Measurements from ENCODE around the gene LRP5.
"Not testable (repeated sequence)": the region's sequence is repeated elsewhere in the genome, so short reads cannot be mapped to it uniquely, and the experiment has no call there.

LRP5 gene

GRCh38 chr11:68338051-68338780 lies 25.8 kb downstream of the LRP5 start:
- no peak for DNase-seq
- Mint-ChIP-seq H3K9me3 (no peaks in the 10 kb centered on the region), H3K4me1 (ENCODE audit: low read depth) (peaks cover 45% of the 10 kb centered on the region), H3K4me3 (no peak overlapping the region), H3K27me3 (no peaks in the 10 kb centered on the region), H3K36me3 (ENCODE audit: low read depth) (no peaks in the 10 kb centered on the region), H3K27ac (no peak overlapping the region)

GRCh38 chr11:68340003-68340767 lies 27.8 kb downstream of the LRP5 start:
- peaks cover 45% of the 10 kb centered on the region for H3K4me1 Mint-ChIP-seq (ENCODE audit: low read depth)
- H3K36me3 Mint-ChIP-seq (ENCODE audit: low read depth) = no peaks in the 10 kb centered on the region
- no peaks in the 10 kb centered on the region for H3K9me3 Mint-ChIP-seq
- H3K27ac Mint-ChIP-seq = no peak overlapping the region
- H3K4me3 Mint-ChIP-seq = no peak overlapping the region
- no peak for DNase-seq
- no peaks in the 10 kb centered on the region for H3K27me3 Mint-ChIP-seq

GRCh38 chr11:68340784-68341556 lies 28.6 kb downstream of the LRP5 start:
- Mint-ChIP-seq H3K9me3 (no peaks in the 10 kb centered on the region), H3K27me3 (no peaks in the 10 kb centered on the region), H3K4me1 (ENCODE audit: low read depth) (peaks cover 40% of the 10 kb centered on the region), H3K4me3 (no peak overlapping the region), H3K36me3 (ENCODE audit: low read depth) (no peaks in the 10 kb centered on the region), H3K27ac (no peak overlapping the region)
- no peak for DNase-seq

GRCh38 chr11:68341557-68342458 lies 29.4 kb downstream of the LRP5 start:
- no peak for DNase-seq
- peaks cover 36% of the 10 kb centered on the region for H3K4me1 Mint-ChIP-seq (ENCODE audit: low read depth)
- no peaks in the 10 kb centered on the region for H3K9me3 Mint-ChIP-seq
- no peak overlapping the region for H3K27ac Mint-ChIP-seq
- H3K36me3 Mint-ChIP-seq (ENCODE audit: low read depth) = no peaks in the 10 kb centered on the region
- H3K27me3 Mint-ChIP-seq = no peaks in the 10 kb centered on the region
- H3K4me3 Mint-ChIP-seq = no peak overlapping the region

- H3K4me1 Mint-ChIP-seq (ENCODE audit: low read depth) = peaks cover 28% of the 10 kb centered on the region
- H3K27me3 Mint-ChIP-seq = no peaks in the 10 kb centered on the region
- no peak for DNase-seq
- no peaks in the 10 kb centered on the region for H3K36me3 Mint-ChIP-seq (ENCODE audit: low read depth)
- no peak overlapping the region for H3K4me3 Mint-ChIP-seq
- H3K9me3 Mint-ChIP-seq = no peaks in the 10 kb centered on the region
- no peak overlapping the region for H3K27ac Mint-ChIP-seq
Measured at GRCh38 chr11:68342459-68343158, 30.2 kb downstream of the LRP5 start.

GRCh38 chr11:68343761-68344256 lies 31.4 kb downstream of the LRP5 start:
- H3K9me3 Mint-ChIP-seq = no peaks in the 10 kb centered on the region
- H3K4me1 Mint-ChIP-seq (ENCODE audit: low read depth) = peaks cover 19% of the 10 kb centered on the region
- no peaks in the 10 kb centered on the region for H3K27me3 Mint-ChIP-seq
- H3K27ac Mint-ChIP-seq = no peak overlapping the region
- H3K36me3 Mint-ChIP-seq (ENCODE audit: low read depth) = no peaks in the 10 kb centered on the region
- no peak for DNase-seq
- H3K4me3 Mint-ChIP-seq = no peak overlapping the region

GRCh38 chr11:68344821-68345220 lies 32.4 kb downstream of the LRP5 start:
- not testable (repeated sequence) for H3K9me3 Mint-ChIP-seq; H3K27ac Mint-ChIP-seq; H3K27me3 Mint-ChIP-seq; DNase-seq; H3K4me3 Mint-ChIP-seq; H3K36me3 Mint-ChIP-seq (ENCODE audit: low read depth)
- peaks cover 15% of the 10 kb centered on the region for H3K4me1 Mint-ChIP-seq (ENCODE audit: low read depth)

- Mint-ChIP-seq H3K4me3 (no peak overlapping the region), H3K27ac (no peak overlapping the region), H3K27me3 (no peaks in the 10 kb centered on the region), H3K9me3 (no peaks in the 10 kb centered on the region), H3K36me3 (ENCODE audit: low read depth) (no peaks in the 10 kb centered on the region), H3K4me1 (ENCODE audit: low read depth) (peaks cover 7% of the 10 kb centered on the region)
- no peak for DNase-seq
Measured at GRCh38 chr11:68345776-68346461, 33.5 kb downstream of the LRP5 start.

GRCh38 chr11:68346462-68346790 lies 34.0 kb downstream of the LRP5 start:
- H3K27ac Mint-ChIP-seq = no peak overlapping the region
- peaks cover 2% of the 10 kb centered on the region for H3K4me1 Mint-ChIP-seq (ENCODE audit: low read depth)
- no peaks in the 10 kb centered on the region for H3K9me3 Mint-ChIP-seq
- no peaks in the 10 kb centered on the region for H3K36me3 Mint-ChIP-seq (ENCODE audit: low read depth)
- DNase-seq = no peak
- H3K27me3 Mint-ChIP-seq = no peaks in the 10 kb centered on the region
- H3K4me3 Mint-ChIP-seq = no peak overlapping the region

- Mint-ChIP-seq H3K36me3 (ENCODE audit: low read depth) (no peaks in the 10 kb centered on the region), H3K27me3 (no peaks in the 10 kb centered on the region), H3K4me1 (ENCODE audit: low read depth) (no peaks in the 10 kb centered on the region), H3K27ac (no peak overlapping the region), H3K9me3 (no peaks in the 10 kb centered on the region), H3K4me3 (no peak overlapping the region)
- DNase-seq = no peak
Measured at GRCh38 chr11:68347345-68347744, 35.0 kb downstream of the LRP5 start.

GRCh38 chr11:68347841-68348240 lies 35.5 kb downstream of the LRP5 start:
- Mint-ChIP-seq H3K36me3 (ENCODE audit: low read depth) (no peaks in the 10 kb centered on the region), H3K27ac (no peak overlapping the region), H3K4me3 (no peak overlapping the region), H3K9me3 (no peaks in the 10 kb centered on the region), H3K4me1 (ENCODE audit: low read depth) (no peaks in the 10 kb centered on the region), H3K27me3 (no peaks in the 10 kb centered on the region)
- no peak for DNase-seq

GRCh38 chr11:68349461-68350249 lies 37.3 kb downstream of the LRP5 start:
- Mint-ChIP-seq H3K4me1 (ENCODE audit: low read depth) (no peaks in the 10 kb centered on the region), H3K27ac (no peak overlapping the region), H3K36me3 (ENCODE audit: low read depth) (no peaks in the 10 kb centered on the region), H3K27me3 (no peaks in the 10 kb centered on the region), H3K9me3 (no peaks in the 10 kb centered on the region), H3K4me3 (no peak overlapping the region)
- no peak for DNase-seq
